GM20000 (cell line): ENCODE measurements around the gene MAP3K9.

Source experiments
- DNase-seq: peaks from one replicate; pipeline ENCODE4 v3.0.0; 2012; ENCODE audit warnings: low spot score
- CTCF ChIP-seq: IDR thresholded peaks from 2 replicates; pipeline ENCODE4 v1.5.1; 2012; ENCODE audit warnings: mild to moderate bottlenecking, control low read depth; ENCODE audit errors: extremely low read depth, missing control alignments

Gene MAP3K9

GRCh38 chr14:70828188-70828587 lies 18.9 kb upstream of the MAP3K9 start:
- no peak for TF ChIP-seq CTCF
- DNase-seq: no peak

GRCh38 chr14:70827752-70828151 lies 18.4 kb upstream of the MAP3K9 start:
- DNase-seq: no peak

GRCh38 chr14:70827347-70827746 lies 18.0 kb upstream of the MAP3K9 start:
- TF ChIP-seq CTCF: no peak
- no peak for DNase-seq

More at GRCh38 chr14:70827752-70828151, 18.4 kb upstream of the MAP3K9 start:
- no peak for TF ChIP-seq CTCF

- TF ChIP-seq CTCF: no peak
- DNase-seq: no peak
These were observed 14.0 kb upstream of the MAP3K9 start for GRCh38 chr14:70823281-70823680.

- DNase-seq: no peak
- no peak for TF ChIP-seq CTCF
These were observed 13.3 kb upstream of the MAP3K9 start for GRCh38 chr14:70822530-70823185.

GRCh38 chr14:70821584-70822529 lies 12.5 kb upstream of the MAP3K9 start:
- peak; percentile 77 for DNase-seq
- no peak for TF ChIP-seq CTCF

- TF ChIP-seq CTCF: no peak
- no peak for DNase-seq
These were observed 7.2 kb upstream of the MAP3K9 start for GRCh38 chr14:70816525-70816924.
